WTC11 (cell line): Measurements from ENCODE around the gene INPP5A.

Experiments used
- CREM ChIP-seq: sonication (generic); formaldehyde crosslinking; IDR thresholded peaks from 2 replicates; pipeline ENCODE4 v1.8.1; 2022; ENCODE audit warnings: mild to moderate bottlenecking, missing genetic modification reagents, moderate library complexity
- FOXJ3 ChIP-seq: sonication (generic); formaldehyde crosslinking; IDR thresholded peaks from 2 replicates; pipeline ENCODE4 v1.9.0; 2021; ENCODE audit warnings: missing genetic modification reagents, mild to moderate bottlenecking, borderline replicate concordance
- GABPB1 ChIP-seq: sonication (generic); formaldehyde crosslinking; IDR thresholded peaks from 2 replicates; pipeline ENCODE4 v1.8.1; 2023; ENCODE audit warnings: mild to moderate bottlenecking, missing genetic modification reagents
- JUN ChIP-seq: sonication (generic); formaldehyde crosslinking; IDR thresholded peaks from 2 replicates; pipeline ENCODE4 v1.8.0; 2023; ENCODE audit warnings: mild to moderate bottlenecking, missing genetic modification reagents
- TEAD4 ChIP-seq: sonication (generic); formaldehyde crosslinking; IDR thresholded peaks from 2 replicates; pipeline ENCODE4 v1.8.0; 2022; ENCODE audit warnings: mild to moderate bottlenecking, missing genetic modification reagents
- TF ChIP-seq, protein P1 (sequence below): fragments of 200-600 bp; IDR thresholded peaks from 2 replicates; pipeline ENCODE4 v1.8.0; 2022; ENCODE audit warnings: antibody characterized with exemption
- TF ChIP-seq, protein P2 (sequence below): sonication (generic); formaldehyde crosslinking; IDR thresholded peaks from 2 replicates; pipeline ENCODE4 v1.8.1; 2022; ENCODE audit warnings: low read depth, missing genetic modification reagents, borderline replicate concordance

- TF ChIP-seq, protein P1, sequence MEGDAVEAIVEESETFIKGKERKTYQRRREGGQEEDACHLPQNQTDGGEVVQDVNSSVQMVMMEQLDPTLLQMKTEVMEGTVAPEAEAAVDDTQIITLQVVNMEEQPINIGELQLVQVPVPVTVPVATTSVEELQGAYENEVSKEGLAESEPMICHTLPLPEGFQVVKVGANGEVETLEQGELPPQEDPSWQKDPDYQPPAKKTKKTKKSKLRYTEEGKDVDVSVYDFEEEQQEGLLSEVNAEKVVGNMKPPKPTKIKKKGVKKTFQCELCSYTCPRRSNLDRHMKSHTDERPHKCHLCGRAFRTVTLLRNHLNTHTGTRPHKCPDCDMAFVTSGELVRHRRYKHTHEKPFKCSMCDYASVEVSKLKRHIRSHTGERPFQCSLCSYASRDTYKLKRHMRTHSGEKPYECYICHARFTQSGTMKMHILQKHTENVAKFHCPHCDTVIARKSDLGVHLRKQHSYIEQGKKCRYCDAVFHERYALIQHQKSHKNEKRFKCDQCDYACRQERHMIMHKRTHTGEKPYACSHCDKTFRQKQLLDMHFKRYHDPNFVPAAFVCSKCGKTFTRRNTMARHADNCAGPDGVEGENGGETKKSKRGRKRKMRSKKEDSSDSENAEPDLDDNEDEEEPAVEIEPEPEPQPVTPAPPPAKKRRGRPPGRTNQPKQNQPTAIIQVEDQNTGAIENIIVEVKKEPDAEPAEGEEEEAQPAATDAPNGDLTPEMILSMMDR = no peak
- TF ChIP-seq, protein P2, sequence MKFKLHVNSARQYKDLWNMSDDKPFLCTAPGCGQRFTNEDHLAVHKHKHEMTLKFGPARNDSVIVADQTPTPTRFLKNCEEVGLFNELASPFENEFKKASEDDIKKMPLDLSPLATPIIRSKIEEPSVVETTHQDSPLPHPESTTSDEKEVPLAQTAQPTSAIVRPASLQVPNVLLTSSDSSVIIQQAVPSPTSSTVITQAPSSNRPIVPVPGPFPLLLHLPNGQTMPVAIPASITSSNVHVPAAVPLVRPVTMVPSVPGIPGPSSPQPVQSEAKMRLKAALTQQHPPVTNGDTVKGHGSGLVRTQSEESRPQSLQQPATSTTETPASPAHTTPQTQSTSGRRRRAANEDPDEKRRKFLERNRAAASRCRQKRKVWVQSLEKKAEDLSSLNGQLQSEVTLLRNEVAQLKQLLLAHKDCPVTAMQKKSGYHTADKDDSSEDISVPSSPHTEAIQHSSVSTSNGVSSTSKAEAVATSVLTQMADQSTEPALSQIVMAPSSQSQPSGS (CRISPR knock-in tag) = no peak
- TF ChIP-seq TEAD4 (CRISPR knock-in tag) = no peak
- no peak for TF ChIP-seq CREM (CRISPR knock-in tag)
- no peak for TF ChIP-seq FOXJ3 (CRISPR knock-in tag)
- TF ChIP-seq GABPB1 (CRISPR knock-in tag) = no peak
- TF ChIP-seq JUN (CRISPR knock-in tag) = no peak
Observed at GRCh38 chr10:132603851-132604533, 66.4 kb downstream of the INPP5A start.
